ENCODE data around the gene ZYX. TPM values are rescaled to one million over a fixed set of nuclear protein-coding genes. Genes with fewer than 3 reads are reported as not detected.

ZYX gene
- polyA plus RNA-seq, 3 donors: 76.3 to 107 (median 102) TPM

Other genes with a start within 250 kb of the ZYX start
- not detected for gene PIP, start 249.3 kb upstream of the ZYX start, polyA plus RNA-seq (ENCODE audit: insufficient read length in 3 of 3)
- gene TAS2R39, start 197.9 kb upstream of the ZYX start, polyA plus RNA-seq (ENCODE audit: insufficient read length in 3 of 3): not detected
- not detected for gene TAS2R40, start 159.3 kb upstream of the ZYX start, polyA plus RNA-seq (ENCODE audit: insufficient read length in 3 of 3)
- 100 to 1,000 TPM; 200 to 232 (median 224) TPM for gene GSTK1, start 117.9 kb upstream of the ZYX start, polyA plus RNA-seq (ENCODE audit: insufficient read length in 3 of 3)
- gene TMEM139, start 96.4 kb upstream of the ZYX start, polyA plus RNA-seq (ENCODE audit: insufficient read length in 3 of 3): 10 to 100 TPM; 56.7 to 62.9 (median 62.3) TPM
- 10 to 100 TPM; 47.4 to 61.7 (median 61.0) TPM for gene CASP2, start 93.0 kb upstream of the ZYX start, polyA plus RNA-seq (ENCODE audit: insufficient read length in 3 of 3)
- under 1 TPM; 0.09 to 0.22 (median 0.16) TPM for gene CLCN1, start 65.2 kb upstream of the ZYX start, polyA plus RNA-seq (ENCODE audit: insufficient read length in 3 of 3)
- 1 to 10 TPM; 2.3 to 2.6 (median 2.5) TPM for gene FAM131B, start 18.6 kb upstream of the ZYX start, polyA plus RNA-seq (ENCODE audit: insufficient read length in 3 of 3)
- gene EPHA1, start 27.5 kb downstream of the ZYX start, polyA plus RNA-seq (ENCODE audit: insufficient read length in 3 of 3): 10 to 100 TPM; 18.3 to 25.0 (median 18.6) TPM
- gene TAS2R60, start 62.1 kb downstream of the ZYX start, polyA plus RNA-seq (ENCODE audit: insufficient read length in 3 of 3): not detected
- not detected for gene TAS2R41, start 96.5 kb downstream of the ZYX start, polyA plus RNA-seq (ENCODE audit: insufficient read length in 3 of 3)
- 1 to 10 TPM in 2 of 3 donors, under 1 TPM in 1; 0.74 to 1.6 (median 1.1) TPM for gene CTAGE15, start 190.5 kb downstream of the ZYX start, polyA plus RNA-seq (ENCODE audit: insufficient read length in 3 of 3)
- 1 to 10 TPM; 2.9 to 4.3 (median 3.3) TPM for gene TCAF2, start 239.6 kb downstream of the ZYX start, polyA plus RNA-seq (ENCODE audit: insufficient read length in 3 of 3)

Measured in renal pelvis (tissue), 3 donors.